NT2/D1 (cell line): ENCODE measurements around the gene MON1A.

Experiments used
- SUZ12 ChIP-seq: IDR thresholded peaks from 2 replicates; pipeline ENCODE4 v1.6.1; 2011; ENCODE audit not compliant: insufficient read length, insufficient read depth; ENCODE audit errors: extremely low read depth
- YY1 ChIP-seq: IDR thresholded peaks from 2 replicates; pipeline ENCODE4 v1.6.1; 2011; ENCODE audit not compliant: insufficient read length, insufficient read depth
- ZNF274 ChIP-seq: IDR thresholded peaks from 2 replicates; pipeline ENCODE4 v1.6.1; 2011; ENCODE audit warnings: mild to moderate bottlenecking, low read depth, low read length

DNA sequence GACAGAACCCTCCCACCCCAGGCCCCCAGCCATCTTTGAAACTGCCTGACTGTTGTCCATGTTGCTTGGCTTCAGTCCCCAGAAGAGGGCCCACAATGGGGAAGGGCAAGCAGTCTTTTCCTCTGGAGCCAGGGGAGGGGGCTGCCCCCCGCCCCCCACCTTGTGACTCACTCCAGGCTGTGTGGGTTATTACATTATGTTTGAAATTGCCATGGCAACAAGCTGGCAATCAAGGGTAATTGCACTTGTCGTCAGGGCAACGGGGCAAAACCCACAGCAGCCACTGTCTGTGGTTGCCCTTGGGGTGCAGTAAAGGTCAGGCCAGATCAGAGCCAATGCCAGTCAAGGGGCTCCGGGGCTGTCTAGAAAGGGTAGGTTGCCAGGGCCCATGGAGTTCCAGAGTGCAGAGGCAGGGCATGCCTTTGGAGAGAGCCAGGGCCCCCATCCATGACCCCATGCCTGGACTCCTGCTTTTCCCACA lies 56.8 kb downstream of the MON1A start:
- no peak for TF ChIP-seq ZNF274
- no peak for TF ChIP-seq YY1
- no peak for TF ChIP-seq SUZ12
